ENCODE measurements around the gene PHLDA3.

DNA sequence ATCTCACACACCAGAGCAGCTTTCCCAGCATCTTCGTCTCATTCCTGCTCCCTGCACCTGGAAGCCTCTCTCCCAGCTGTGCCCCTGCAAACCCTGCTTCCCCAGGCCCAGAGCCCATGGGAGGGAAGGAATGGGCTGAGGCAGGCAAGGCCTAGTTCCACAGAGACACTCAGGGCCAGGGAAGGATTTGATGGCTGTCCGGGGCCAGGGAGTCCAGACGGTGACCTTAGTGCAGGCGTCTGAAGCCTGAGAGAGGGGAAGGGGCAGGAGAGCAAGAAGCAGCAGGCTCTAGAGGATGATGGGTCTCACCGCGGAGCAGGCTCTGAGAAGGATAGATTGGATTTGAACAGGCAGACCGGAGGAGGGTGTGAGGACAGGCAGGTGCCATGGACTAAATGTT, 25.2 kb downstream of the PHLDA3 start:
- TF ChIP-seq, protein P1, sequence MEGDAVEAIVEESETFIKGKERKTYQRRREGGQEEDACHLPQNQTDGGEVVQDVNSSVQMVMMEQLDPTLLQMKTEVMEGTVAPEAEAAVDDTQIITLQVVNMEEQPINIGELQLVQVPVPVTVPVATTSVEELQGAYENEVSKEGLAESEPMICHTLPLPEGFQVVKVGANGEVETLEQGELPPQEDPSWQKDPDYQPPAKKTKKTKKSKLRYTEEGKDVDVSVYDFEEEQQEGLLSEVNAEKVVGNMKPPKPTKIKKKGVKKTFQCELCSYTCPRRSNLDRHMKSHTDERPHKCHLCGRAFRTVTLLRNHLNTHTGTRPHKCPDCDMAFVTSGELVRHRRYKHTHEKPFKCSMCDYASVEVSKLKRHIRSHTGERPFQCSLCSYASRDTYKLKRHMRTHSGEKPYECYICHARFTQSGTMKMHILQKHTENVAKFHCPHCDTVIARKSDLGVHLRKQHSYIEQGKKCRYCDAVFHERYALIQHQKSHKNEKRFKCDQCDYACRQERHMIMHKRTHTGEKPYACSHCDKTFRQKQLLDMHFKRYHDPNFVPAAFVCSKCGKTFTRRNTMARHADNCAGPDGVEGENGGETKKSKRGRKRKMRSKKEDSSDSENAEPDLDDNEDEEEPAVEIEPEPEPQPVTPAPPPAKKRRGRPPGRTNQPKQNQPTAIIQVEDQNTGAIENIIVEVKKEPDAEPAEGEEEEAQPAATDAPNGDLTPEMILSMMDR (IDR thresholded peaks at IDR 0.05): no peak
- TF ChIP-seq POLR2A (IDR thresholded peaks at IDR 0.05): no peak
